HFFc6 (cell line): ENCODE measurements around the gene CDK17. TPM values are rescaled to one million over a fixed set of nuclear protein-coding genes. Genes with fewer than 3 reads are reported as not detected.

ENCODE experiments used
- DNase-seq: peaks from one replicate; pipeline ENCODE4 v3.0.0-alpha.2; 2018
- H3K27ac Mint-ChIP-seq: 2 replicates; pipeline ENCODE4 v1.8.0; 2020; ENCODE audit warnings: mild to moderate bottlenecking, mixed read lengths
- H3K27me3 Mint-ChIP-seq: 2 replicates; pipeline ENCODE4 v1.8.0; 2021; ENCODE audit warnings: mild to moderate bottlenecking, moderate library complexity, mixed read lengths; ENCODE audit not compliant: insufficient read depth
- H3K36me3 Mint-ChIP-seq: 2 replicates; pipeline ENCODE4 v1.8.0; 2021; ENCODE audit warnings: low read depth, mixed read lengths
- H3K4me1 Mint-ChIP-seq: 2 replicates; pipeline ENCODE4 v1.8.0; 2020; ENCODE audit warnings: low read depth, mixed read lengths
- H3K4me3 Mint-ChIP-seq: 2 replicates; pipeline ENCODE4 v1.8.0; 2020; ENCODE audit warnings: mild to moderate bottlenecking, moderate library complexity, mixed read lengths
- H3K9me3 Mint-ChIP-seq: 2 replicates; pipeline ENCODE4 v1.8.0; 2020; ENCODE audit warnings: mild to moderate bottlenecking, mixed read lengths
- CTCF ChIP-seq: fragments of 200-600 bp; sonication (generic); IDR thresholded peaks from 2 replicates; pipeline ENCODE4 v1.5.0; 2021; ENCODE audit warnings: antibody characterized with exemption, mild to moderate bottlenecking
- total RNA-seq, 6 experiments: library from RNA; stranded (reverse); fragmentation: NEBNext Ultra II Directional; extraction: Animal tissue kit (Norgen Biotek cat#: 25700); gene quantifications; 2 replicates in 1 of 6; 3 replicates in 5 of 6; pipeline ENCODE4 v1.2.3, GENCODE V29; 2021

CDK17 gene
- total RNA-seq, 6 experiments from 2014 or later: 24.6 to 28.8 (median 26.5) TPM

DNA sequence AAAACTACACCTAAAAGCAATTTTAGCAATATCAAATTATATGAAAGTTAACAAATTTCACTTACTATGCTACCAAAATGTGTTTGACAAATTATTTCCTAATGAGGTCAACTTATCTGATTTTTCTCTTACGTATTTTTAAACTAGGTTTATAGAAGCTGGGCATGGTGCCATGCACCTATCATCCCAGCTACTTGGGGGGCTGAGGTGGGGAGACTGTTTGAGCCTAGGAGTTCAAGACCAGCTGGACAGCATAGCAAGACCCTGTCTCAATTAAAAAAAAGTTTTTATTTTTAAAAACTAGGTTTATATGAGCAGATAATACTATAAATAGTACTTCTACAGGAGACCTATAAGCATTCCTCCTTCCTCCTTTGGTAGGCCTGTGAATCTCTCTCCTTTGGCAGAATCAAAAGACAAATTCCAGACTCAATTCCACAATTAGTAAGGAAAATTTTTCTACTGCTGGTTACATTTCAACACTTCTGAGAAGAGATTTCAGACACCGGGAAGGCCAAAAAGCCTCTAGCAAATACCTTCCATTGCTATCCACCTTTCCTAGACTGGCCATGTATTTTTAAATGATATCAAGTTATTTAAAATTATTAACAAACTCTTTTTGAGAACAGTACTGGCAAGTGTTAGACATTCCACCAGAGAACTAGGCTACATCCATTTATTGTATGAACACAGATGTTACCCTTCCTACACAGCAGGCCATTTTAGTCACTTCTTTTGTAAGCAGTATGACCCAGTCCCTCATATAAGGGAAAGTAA, 34.4 kb downstream of the CDK17 start:
- no peaks in the 10 kb centered on the region for H3K9me3 Mint-ChIP-seq
- H3K27ac Mint-ChIP-seq: peak overlapping the region; percentile 19
- no peaks in the 10 kb centered on the region for H3K27me3 Mint-ChIP-seq
- H3K4me1 Mint-ChIP-seq: peaks cover 73% of the 10 kb centered on the region
- TF ChIP-seq CTCF: no peak
- H3K4me3 Mint-ChIP-seq: no peak overlapping the region
- DNase-seq: no peak
- peaks cover 8% of the 10 kb centered on the region; the same call in 1 of the 2 replicates for H3K36me3 Mint-ChIP-seq

DNA sequence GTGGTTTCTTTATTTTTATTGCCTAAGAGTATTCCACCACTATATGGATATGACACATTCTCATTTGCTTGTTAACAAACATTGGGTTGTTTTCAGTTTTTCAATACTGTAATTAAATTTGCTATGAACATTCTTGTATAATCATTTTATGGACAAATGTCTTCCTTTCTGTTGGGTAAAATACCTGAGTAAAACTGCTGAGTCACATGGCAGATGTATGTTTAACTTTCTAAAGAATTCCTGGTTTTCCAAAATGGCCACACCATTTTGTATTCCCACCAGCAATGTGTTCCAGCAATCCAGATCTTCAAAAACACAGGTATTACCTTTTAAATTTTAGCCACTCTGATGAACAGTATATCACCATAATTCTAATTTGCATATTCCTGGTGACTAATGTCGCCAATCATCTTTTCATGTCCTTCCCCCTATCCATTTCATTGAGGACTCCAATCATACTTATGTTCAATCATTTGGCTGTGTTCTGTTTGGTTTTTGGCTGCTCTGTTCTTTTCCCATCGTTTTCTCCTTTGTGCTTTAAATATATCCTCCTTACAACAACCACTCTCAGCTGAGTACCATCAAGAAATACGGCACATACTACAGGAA, 36.0 kb downstream of the CDK17 start:
- Mint-ChIP-seq H3K36me3 (peaks cover 7% of the 10 kb centered on the region; the same call in 1 of the 2 replicates), H3K27me3 (no peaks in the 10 kb centered on the region), H3K27ac (peak overlapping the region; percentile 22; the same call in 1 of the 2 replicates), H3K4me3 (no peak overlapping the region), H3K9me3 (no peaks in the 10 kb centered on the region), H3K4me1 (peaks cover 76% of the 10 kb centered on the region)
- no peak for TF ChIP-seq CTCF
- DNase-seq: no peak

GRCh38 chr12:96361074-96361473, 39.2 kb downstream of the CDK17 start:
- peaks cover 73% of the 10 kb centered on the region for H3K4me1 Mint-ChIP-seq
- H3K27me3 Mint-ChIP-seq: no peaks in the 10 kb centered on the region
- no peak overlapping the region for H3K4me3 Mint-ChIP-seq
- H3K9me3 Mint-ChIP-seq: no peaks in the 10 kb centered on the region
- TF ChIP-seq CTCF: no peak
- peaks cover 7% of the 10 kb centered on the region; the same call in 1 of the 2 replicates for H3K36me3 Mint-ChIP-seq
- H3K27ac Mint-ChIP-seq: peak overlapping the region; percentile 51
- peak; percentile 11 for DNase-seq

- no peaks in the 10 kb centered on the region for H3K27me3 Mint-ChIP-seq
- no peak for DNase-seq
- TF ChIP-seq CTCF: no peak
- peaks cover 71% of the 10 kb centered on the region for H3K4me1 Mint-ChIP-seq
- peak overlapping the region; percentile 51 for H3K27ac Mint-ChIP-seq
- H3K9me3 Mint-ChIP-seq: no peaks in the 10 kb centered on the region
- no peak overlapping the region; the same call in 1 of the 2 replicates for H3K4me3 Mint-ChIP-seq
- H3K36me3 Mint-ChIP-seq: peaks cover 7% of the 10 kb centered on the region; the same call in 1 of the 2 replicates
These were observed 39.7 kb downstream of the CDK17 start for GRCh38 chr12:96360550-96360949.

GRCh38 chr12:96359328-96359727, 40.9 kb downstream of the CDK17 start:
- DNase-seq: no peak
- H3K36me3 Mint-ChIP-seq: peaks cover 7% of the 10 kb centered on the region; the same call in 1 of the 2 replicates
- H3K9me3 Mint-ChIP-seq: no peaks in the 10 kb centered on the region
- no peak for TF ChIP-seq CTCF
- H3K4me1 Mint-ChIP-seq: peaks cover 71% of the 10 kb centered on the region
- H3K4me3 Mint-ChIP-seq: no peak overlapping the region
- no peak overlapping the region for H3K27ac Mint-ChIP-seq
- H3K27me3 Mint-ChIP-seq: no peaks in the 10 kb centered on the region
